Effector memory CD8-positive, alpha-beta T cell (primary cell): ENCODE measurements around the gene RNASE7.
"Not testable (repeated sequence)": the region's sequence is repeated elsewhere in the genome, so short reads cannot be mapped to it uniquely, and the experiment has no call there.

Experiments
- ATAC-seq: fragments of 150-1000 bp; cut with Tn5 transposase; replicated peaks from 2 replicates; pipeline ENCODE4 v1.10.0; 2021; ENCODE audit warnings: mild to moderate bottlenecking, moderate library complexity
- DNase-seq, 3 experiments: peaks; one replicate each; pipeline ENCODE4 v3.0.0; 2021
- H3K27ac Mint-ChIP-seq, 2 donors: one replicate each; pipeline ENCODE4 v1.8.0; 2022; ENCODE audit warnings: mild to moderate bottlenecking in 2 of 2, mixed read lengths in 2 of 2, moderate library complexity in 2 of 2
- H3K27me3 Mint-ChIP-seq, 2 donors: one replicate each; pipeline ENCODE4 v1.8.0; 2022; ENCODE audit warnings: mixed read lengths in 2 of 2
- H3K36me3 Mint-ChIP-seq: one replicate; pipeline ENCODE4 v1.8.0; 2022; ENCODE audit warnings: mild to moderate bottlenecking, moderate library complexity, mixed read lengths; ENCODE audit not compliant: insufficient read depth
- H3K4me1 Mint-ChIP-seq, 2 donors: one replicate each; pipeline ENCODE4 v1.8.0; 2022; ENCODE audit warnings: low read depth in 2 of 2, mixed read lengths in 2 of 2
- H3K4me3 Mint-ChIP-seq, 2 donors: one replicate each; pipeline ENCODE4 v1.8.0; 2022; ENCODE audit warnings: mild to moderate bottlenecking in 2 of 2, mixed read lengths in 2 of 2, moderate library complexity in 2 of 2
- H3K9me3 Mint-ChIP-seq, 2 donors: one replicate each; pipeline ENCODE4 v1.8.0; 2022; ENCODE audit warnings: mixed read lengths in 2 of 2

The RNASE7 gene

GRCh38 chr14:21040941-21041340, 1.2 kb upstream of the RNASE7 start:
- not testable (repeated sequence) for H3K4me3 Mint-ChIP-seq, H3K9me3 Mint-ChIP-seq, H3K4me1 Mint-ChIP-seq, ATAC-seq, H3K36me3 Mint-ChIP-seq, DNase-seq, H3K27ac Mint-ChIP-seq
- H3K27me3 Mint-ChIP-seq = peaks cover 30 to 43% of the 10 kb centered on the region in 2 donors

GRCh38 chr14:21042918-21043317, 756 bp downstream of the RNASE7 start:
- Mint-ChIP-seq H3K4me1 (peaks cover 0 to 8% of the 10 kb centered on the region in 2 donors), H3K4me3 (no peak overlapping the region), H3K27ac (no peak overlapping the region), H3K27me3 (peaks cover 19 to 31% of the 10 kb centered on the region in 2 donors), H3K36me3 (no peaks in the 10 kb centered on the region), H3K9me3 (no peaks in the 10 kb centered on the region)
- DNase-seq = no peak
- ATAC-seq = no peak

- Mint-ChIP-seq H3K4me3 (no peak overlapping the region), H3K4me1 (peaks cover 0 to 8% of the 10 kb centered on the region in 2 donors), H3K9me3 (no peaks in the 10 kb centered on the region), H3K36me3 (no peaks in the 10 kb centered on the region), H3K27ac (no peak overlapping the region), H3K27me3 (peaks cover 22 to 25% of the 10 kb centered on the region in 2 donors)
- ATAC-seq (no peak), DNase-seq (no peak)
These were observed 1.3 kb downstream of the RNASE7 start for GRCh38 chr14:21043387-21043973.

- Mint-ChIP-seq H3K4me3 (no peak overlapping the region), H3K27ac (peak overlapping the region in 1 of 2 donors; percentile 1)
- peak; percentile 64 for ATAC-seq
These were observed 1.9 kb downstream of the RNASE7 start for GRCh38 chr14:21043974-21044618.

GRCh38 chr14:21047378-21047781, 5.2 kb downstream of the RNASE7 start:
- Mint-ChIP-seq H3K4me3 (no peak overlapping the region), H3K4me1 (peaks cover 0 to 8% of the 10 kb centered on the region in 2 donors), H3K27ac (no peak overlapping the region), H3K9me3 (no peaks in the 10 kb centered on the region), H3K27me3 (peaks cover 32 to 50% of the 10 kb centered on the region in 2 donors), H3K36me3 (no peaks in the 10 kb centered on the region)
- no peak for DNase-seq
- no peak for ATAC-seq

More at GRCh38 chr14:21043974-21044618, 1.9 kb downstream of the RNASE7 start:
- Mint-ChIP-seq H3K36me3 (no peaks in the 10 kb centered on the region), H3K27me3 (peaks cover 25 to 28% of the 10 kb centered on the region in 2 donors), H3K9me3 (no peaks in the 10 kb centered on the region), H3K4me1 (peaks cover 0 to 8% of the 10 kb centered on the region in 2 donors)
- DNase-seq = no peak

DNA sequence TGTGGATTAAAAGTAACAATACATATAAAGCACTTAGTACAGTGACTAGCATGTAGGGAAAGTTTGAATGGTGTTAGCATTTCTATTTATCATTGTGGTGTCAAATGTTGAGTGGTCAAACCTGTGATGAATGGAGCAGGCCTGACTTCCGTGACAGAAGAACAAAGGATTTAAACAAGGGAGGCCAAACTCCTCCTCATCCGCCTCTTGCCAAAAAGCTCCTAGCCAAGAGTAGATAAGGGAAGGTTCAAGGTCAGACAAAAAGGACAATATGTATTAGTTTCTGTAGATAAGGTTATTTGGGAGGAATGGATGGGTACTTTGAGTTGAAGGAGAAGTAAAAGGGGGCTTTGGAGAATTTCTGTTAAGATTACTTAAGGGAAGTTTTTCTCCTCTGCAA, 6.5 kb downstream of the RNASE7 start:
- peaks cover 31 to 46% of the 10 kb centered on the region in 2 donors for H3K27me3 Mint-ChIP-seq
- H3K36me3 Mint-ChIP-seq = no peaks in the 10 kb centered on the region
- no peak overlapping the region for H3K27ac Mint-ChIP-seq
- no peaks in the 10 kb centered on the region for H3K9me3 Mint-ChIP-seq
- peaks cover 0 to 6% of the 10 kb centered on the region in 2 donors for H3K4me1 Mint-ChIP-seq
- no peak for ATAC-seq
- no peak overlapping the region for H3K4me3 Mint-ChIP-seq
- DNase-seq = no peak

DNA sequence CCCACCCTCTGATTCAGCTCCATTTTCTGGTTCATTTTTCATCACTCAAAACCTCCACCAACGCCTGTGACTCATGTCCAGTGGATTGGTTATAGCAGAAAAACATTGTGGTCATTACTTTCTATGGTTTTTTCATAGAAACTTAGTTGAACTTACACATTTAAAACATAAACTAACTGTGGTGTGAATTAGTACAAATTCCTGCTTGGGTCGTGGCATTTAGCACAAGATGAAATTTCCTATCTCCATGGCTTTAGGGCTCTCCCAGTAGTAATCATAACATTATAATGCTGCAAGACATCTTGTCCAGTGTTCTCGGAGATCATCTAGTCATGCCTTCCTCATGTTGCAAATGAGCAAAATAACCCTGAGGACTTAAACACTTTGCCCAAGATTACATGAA, 7.1 kb downstream of the RNASE7 start:
- Mint-ChIP-seq H3K4me3 (no peak overlapping the region), H3K36me3 (no peaks in the 10 kb centered on the region), H3K4me1 (peaks cover 0 to 4% of the 10 kb centered on the region in 2 donors), H3K27ac (no peak overlapping the region), H3K27me3 (peaks cover 36 to 45% of the 10 kb centered on the region in 2 donors), H3K9me3 (no peaks in the 10 kb centered on the region)
- no peak for DNase-seq
- ATAC-seq = no peak

GRCh38 chr14:21050597-21050996, 8.4 kb downstream of the RNASE7 start:
- no peak overlapping the region for H3K27ac Mint-ChIP-seq
- no peaks in the 10 kb centered on the region for H3K9me3 Mint-ChIP-seq
- peaks cover 24 to 45% of the 10 kb centered on the region in 2 donors for H3K27me3 Mint-ChIP-seq
- no peak overlapping the region for H3K4me3 Mint-ChIP-seq
- no peaks in the 10 kb centered on the region for H3K36me3 Mint-ChIP-seq
- no peaks in the 10 kb centered on the region for H3K4me1 Mint-ChIP-seq
- no peak for ATAC-seq
- no peak for DNase-seq

- ATAC-seq (no peak), DNase-seq (no peak)
- Mint-ChIP-seq H3K27me3 (peaks cover 23 to 49% of the 10 kb centered on the region in 2 donors), H3K36me3 (no peaks in the 10 kb centered on the region), H3K9me3 (no peaks in the 10 kb centered on the region), H3K4me3 (no peak overlapping the region), H3K4me1 (no peaks in the 10 kb centered on the region), H3K27ac (peak overlapping the region in 1 of 2 donors; percentile 12)
These were observed 11.3 kb downstream of the RNASE7 start for GRCh38 chr14:21053184-21054122.

DNA sequence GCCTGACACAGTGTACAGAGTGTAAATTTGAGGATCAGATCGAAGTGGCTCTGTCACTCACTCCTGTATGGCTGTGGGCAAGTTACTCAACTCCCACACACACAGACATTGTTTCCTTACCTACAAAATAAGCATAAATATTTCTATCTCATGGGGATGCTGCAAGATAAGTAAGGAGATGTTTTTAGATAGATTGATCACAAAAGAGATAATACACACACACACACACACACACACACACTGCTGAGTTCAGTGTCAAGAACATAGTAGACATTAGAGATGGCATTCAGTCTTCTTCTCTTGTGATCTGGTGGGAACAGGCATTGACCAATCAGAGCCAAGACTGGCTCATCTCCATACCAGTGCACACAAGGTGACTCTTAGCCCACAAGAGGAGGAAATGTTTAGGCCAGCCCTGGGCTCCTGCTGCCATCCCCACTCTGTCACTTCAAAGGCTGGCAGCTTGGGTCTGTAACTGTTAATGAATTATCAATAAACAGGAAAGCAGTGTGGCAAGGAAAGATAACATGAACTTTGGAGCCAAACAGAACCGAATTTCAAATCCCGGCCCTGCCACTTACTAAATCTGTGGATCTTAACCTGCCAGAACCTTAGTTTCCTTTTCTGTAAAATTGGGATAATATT, 12.1 kb downstream of the RNASE7 start:
- ATAC-seq (no peak), DNase-seq (no peak)
- peaks cover 21 to 47% of the 10 kb centered on the region in 2 donors for H3K27me3 Mint-ChIP-seq
- no peaks in the 10 kb centered on the region for H3K4me1 Mint-ChIP-seq
- no peak overlapping the region for H3K4me3 Mint-ChIP-seq
- no peaks in the 10 kb centered on the region for H3K36me3 Mint-ChIP-seq
- H3K9me3 Mint-ChIP-seq = no peaks in the 10 kb centered on the region
- H3K27ac Mint-ChIP-seq = peak overlapping the region in 1 of 2 donors; percentile 12

DNA sequence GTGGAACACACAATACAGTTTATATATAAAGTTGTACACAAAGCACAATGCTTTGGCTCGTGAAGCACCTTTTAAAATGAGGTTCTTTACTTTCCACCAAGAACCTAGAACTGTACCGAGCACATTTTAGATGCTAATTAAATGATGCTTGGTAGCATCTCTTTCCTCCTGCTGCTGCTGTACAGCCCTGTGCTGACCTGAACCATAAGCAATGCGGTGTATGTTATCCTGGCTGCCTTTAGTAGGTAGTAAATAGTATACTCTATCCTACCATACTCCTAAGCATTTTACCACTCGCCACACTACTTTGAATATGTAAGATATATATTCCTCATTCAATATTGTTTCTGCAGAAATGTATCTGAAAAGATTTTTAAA, 12.6 kb downstream of the RNASE7 start:
- Mint-ChIP-seq H3K9me3 (no peaks in the 10 kb centered on the region), H3K4me3 (no peak overlapping the region)
- no peak for ATAC-seq

GRCh38 chr14:21055432-21056117, 13.4 kb downstream of the RNASE7 start:
- no peak overlapping the region for H3K4me3 Mint-ChIP-seq
- DNase-seq (no peak), ATAC-seq (no peak)
- no peaks in the 10 kb centered on the region for H3K9me3 Mint-ChIP-seq
- no peak overlapping the region for H3K27ac Mint-ChIP-seq
- H3K4me1 Mint-ChIP-seq = no peaks in the 10 kb centered on the region
- H3K27me3 Mint-ChIP-seq = peaks cover 30 to 47% of the 10 kb centered on the region in 2 donors
- H3K36me3 Mint-ChIP-seq = no peaks in the 10 kb centered on the region

More for the DNA sequence above, 12.6 kb downstream of the RNASE7 start:
- peaks cover 22 to 47% of the 10 kb centered on the region in 2 donors for H3K27me3 Mint-ChIP-seq
- no peak overlapping the region for H3K27ac Mint-ChIP-seq
- no peak for DNase-seq
- no peaks in the 10 kb centered on the region for H3K36me3 Mint-ChIP-seq
- no peaks in the 10 kb centered on the region for H3K4me1 Mint-ChIP-seq
